HepG2 (cell line): Measurements from ENCODE around the gene DNAJC15.

Experiments
- KDM5A ChIP-seq: fragments of 200-600 bp; sonication (generic); IDR thresholded peaks from 2 replicates; pipeline ENCODE4 v1.7.0; 2018; ENCODE audit warnings: antibody characterized with exemption, mild to moderate bottlenecking, low read length, borderline replicate concordance
- MYC ChIP-seq: sonication (generic); formaldehyde crosslinking; IDR thresholded peaks from 2 replicates; pipeline ENCODE4 v1.9.0; 2021; ENCODE audit warnings: missing genetic modification reagents, borderline replicate concordance
- POLR2AphosphoS5 ChIP-seq: IDR thresholded peaks from 2 replicates; pipeline ENCODE4 v1.6.1; 2012; ENCODE audit warnings: low read depth, low read length
- XRCC5 ChIP-seq: fragments of 200-400 bp; formaldehyde crosslinking; optimal IDR thresholded peaks from 2 replicates; pipeline ENCODE3; 2017; ENCODE audit warnings: mild to moderate bottlenecking, low read length
- ZMAT3 ChIP-seq: sonication (generic); formaldehyde crosslinking; conservative IDR thresholded peaks from 2 replicates; pipeline ENCODE4 v1.7.0; 2021; ENCODE audit warnings: missing genetic modification reagents

DNA sequence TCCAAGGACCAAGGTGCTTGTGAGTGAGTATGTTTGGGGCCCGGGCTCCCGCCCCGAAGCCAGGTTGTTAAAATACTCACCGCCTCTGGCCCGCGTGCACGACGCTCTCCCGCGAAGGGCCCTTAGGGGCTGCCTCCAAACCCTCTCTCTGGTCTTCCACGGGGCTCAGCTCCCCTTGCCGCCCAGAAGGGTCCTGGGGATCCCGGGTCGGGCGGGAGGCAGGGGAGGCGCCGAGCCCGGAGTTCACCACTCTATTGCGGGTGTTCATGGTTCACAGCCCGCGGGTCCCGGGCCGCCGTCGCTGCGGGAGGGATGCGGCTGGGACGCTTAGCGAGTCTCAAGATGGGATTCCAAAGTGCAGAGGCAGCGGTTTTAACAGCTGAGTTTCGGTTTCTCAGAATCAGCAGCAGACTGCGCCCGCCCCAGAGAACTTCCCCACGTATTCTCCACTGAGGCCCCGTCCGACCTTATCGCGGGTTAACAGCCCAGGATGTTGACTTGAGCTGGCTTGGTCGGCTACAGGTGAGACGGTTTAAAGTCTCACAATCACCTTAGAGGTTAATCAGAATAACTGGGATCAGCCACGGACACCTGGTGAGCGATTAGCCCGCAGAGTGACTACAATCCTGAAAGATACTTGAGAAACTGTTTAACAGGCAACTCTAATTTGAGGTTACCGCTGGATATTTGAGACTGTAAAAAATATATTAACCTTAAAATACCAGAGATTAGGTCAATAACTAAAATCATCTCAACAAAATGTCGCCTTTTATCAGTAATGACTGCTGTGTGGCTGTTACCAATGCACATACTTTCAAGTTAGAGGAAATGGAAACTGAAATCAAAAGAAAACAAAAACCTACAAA is 31.3 kb upstream of the DNAJC15 start, which contains the start of gene EPSTI1:
- no peak for TF ChIP-seq KDM5A
- TF ChIP-seq POLR2AphosphoS5, result no peak
- TF ChIP-seq MYC (CRISPR knock-in tag), result no peak
- no peak for TF ChIP-seq XRCC5
- no peak for TF ChIP-seq ZMAT3 (CRISPR knock-in tag)
